ENCODE measurements around the gene C20orf144. TPM values are rescaled to one million over a fixed set of nuclear protein-coding genes. Genes with fewer than 3 reads are reported as not detected.

C20orf144 gene
- total and polyA plus RNA-seq, 9 of the 15 experiments (the other 6 are each of a cell fraction or from before 2014, with no cell fraction given): 0.04 to 0.23 (median 0.11) TPM; not detected in 2

DNA sequence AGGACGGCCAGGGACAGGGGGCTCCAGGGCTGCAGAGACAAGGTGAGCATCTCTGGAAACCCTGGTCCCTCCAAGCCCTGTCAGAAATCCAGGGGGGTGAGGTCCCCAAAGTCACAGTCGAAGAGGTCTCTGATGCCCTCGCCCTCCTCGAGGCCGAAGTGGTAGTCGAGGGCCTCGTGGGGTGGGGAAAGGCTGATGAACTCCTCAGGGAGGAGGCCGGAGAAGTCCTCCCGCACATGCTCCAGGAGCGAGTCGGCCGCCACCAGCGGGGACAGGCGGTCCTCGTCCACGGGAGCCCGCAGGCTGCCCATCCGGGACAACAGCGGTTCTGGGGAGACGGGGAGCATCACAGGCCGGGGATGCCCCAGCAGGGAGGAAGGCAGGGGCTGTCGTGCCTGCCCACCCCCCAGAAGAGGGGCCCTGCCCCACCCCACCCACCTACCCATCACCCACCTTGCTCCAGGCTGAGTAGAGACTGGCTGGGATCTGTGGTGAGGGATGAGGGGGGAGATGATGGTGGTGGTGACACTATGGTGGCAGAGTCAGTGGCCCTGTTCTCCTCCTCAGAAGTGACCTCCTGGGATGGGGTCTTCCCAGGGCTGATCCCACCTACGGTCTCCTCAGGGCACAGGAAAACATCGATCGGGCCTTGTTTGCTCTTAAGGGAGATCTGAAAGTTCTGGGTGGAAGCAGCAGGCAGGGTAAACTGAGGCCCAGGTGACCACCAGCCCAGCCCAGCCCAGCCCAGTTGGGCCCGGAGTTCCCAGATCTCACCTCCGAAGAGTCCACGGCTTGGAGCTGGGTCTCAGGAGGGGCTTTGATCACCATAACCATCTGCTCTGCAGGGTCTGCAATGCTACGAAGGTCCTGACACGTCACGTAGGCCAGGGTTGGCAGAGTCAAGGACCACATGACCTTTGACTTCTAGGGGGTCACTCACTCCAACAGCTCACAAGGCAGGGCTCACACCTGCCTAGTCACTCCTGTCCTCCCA, 14.8 kb downstream of the C20orf144 start:
- peaks cover 17% of the 10 kb centered on the region; the same call in 1 of the 2 replicates for H4K20me1 ChIP-seq (replicated peaks; ENCODE audit: control insufficient read depth, insufficient read depth, low read length)
- in situ Hi-C loops (cut with MboI): no loop called here
- no peak for ATAC-seq
- peaks cover 56% of the 10 kb centered on the region for H3K36me3 ChIP-seq (ENCODE audit: control insufficient read depth, insufficient read depth, low read length)
- H3K4me2 ChIP-seq (ENCODE audit: insufficient read depth, low read length): no peak overlapping the region
- DNase-seq (ENCODE audit: extremely low read depth in 1 of 4, low spot score in 3 of 4): peak in 1 of 4 experiments; percentile 6
- no peak overlapping the region for H2AFZ ChIP-seq (ENCODE audit: low read depth, low read length)
- WGBS (ENCODE audit: insufficient coverage, low coverage, missing lambda C conversion rate): 92% methylated on average over 14 of the region's 31 CpGs
- peaks cover 27% of the 10 kb centered on the region for H3K79me2 ChIP-seq (ENCODE audit: control insufficient read depth, insufficient read depth, low read length)
- intact Hi-C loops (cut with micrococcal nuclease): no loop called here
- CTCF ChIA-PET (ENCODE audit: low intra/inter-chr PET ratio): no interaction called here
- no peak overlapping the region for H3K4me3 ChIP-seq
- no peak for FAIRE-seq
- H3K4me1 ChIP-seq (replicated peaks in 1 of 2; ENCODE audit: control insufficient read depth in 2 of 2, insufficient read depth in 2 of 2, low read length in 2 of 2): peaks cover 17 to 56% of the 10 kb centered on the region in 2 experiments
- no peak overlapping the region for H3K9ac ChIP-seq (ENCODE audit: insufficient read depth in 1 of 2, low read depth in 2 of 2, low read length in 2 of 2)
- no peaks in the 10 kb centered on the region for H3K27me3 ChIP-seq (ENCODE audit: control insufficient read depth in 2 of 2, insufficient read depth in 2 of 2, low read length in 2 of 2)
- TF ChIP-seq ZBTB8A (IDR thresholded peaks at IDR 0.05; ENCODE audit: partially characterized antibody) (no peak), SAFB2 (IDR thresholded peaks at IDR 0.05; ENCODE audit: borderline replicate concordance, low read depth, low read length, severe bottlenecking) (no peak), POLR2G (IDR thresholded peaks at IDR 0.05; ENCODE audit: low read depth, low read length) (peak; percentile 39; the same call in 1 of the 2 replicates), RBFOX2 (IDR thresholded peaks at IDR 0.05; ENCODE audit: low read depth, low read length) (peak; percentile 39), TCF3 (CRISPR knock-in tag; IDR thresholded peaks at IDR 0.05) (no peak), ZBED1 (IDR thresholded peaks at IDR 0.05) (no peak)
- TF ChIP-seq, protein P1, sequence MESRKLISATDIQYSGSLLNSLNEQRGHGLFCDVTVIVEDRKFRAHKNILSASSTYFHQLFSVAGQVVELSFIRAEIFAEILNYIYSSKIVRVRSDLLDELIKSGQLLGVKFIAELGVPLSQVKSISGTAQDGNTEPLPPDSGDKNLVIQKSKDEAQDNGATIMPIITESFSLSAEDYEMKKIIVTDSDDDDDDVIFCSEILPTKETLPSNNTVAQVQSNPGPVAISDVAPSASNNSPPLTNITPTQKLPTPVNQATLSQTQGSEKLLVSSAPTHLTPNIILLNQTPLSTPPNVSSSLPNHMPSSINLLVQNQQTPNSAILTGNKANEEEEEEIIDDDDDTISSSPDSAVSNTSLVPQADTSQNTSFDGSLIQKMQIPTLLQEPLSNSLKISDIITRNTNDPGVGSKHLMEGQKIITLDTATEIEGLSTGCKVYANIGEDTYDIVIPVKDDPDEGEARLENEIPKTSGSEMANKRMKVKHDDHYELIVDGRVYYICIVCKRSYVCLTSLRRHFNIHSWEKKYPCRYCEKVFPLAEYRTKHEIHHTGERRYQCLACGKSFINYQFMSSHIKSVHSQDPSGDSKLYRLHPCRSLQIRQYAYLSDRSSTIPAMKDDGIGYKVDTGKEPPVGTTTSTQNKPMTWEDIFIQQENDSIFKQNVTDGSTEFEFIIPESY (CRISPR knock-in tag; IDR thresholded peaks at IDR 0.05): peak; percentile 93
- TF ChIP-seq, protein P2, sequence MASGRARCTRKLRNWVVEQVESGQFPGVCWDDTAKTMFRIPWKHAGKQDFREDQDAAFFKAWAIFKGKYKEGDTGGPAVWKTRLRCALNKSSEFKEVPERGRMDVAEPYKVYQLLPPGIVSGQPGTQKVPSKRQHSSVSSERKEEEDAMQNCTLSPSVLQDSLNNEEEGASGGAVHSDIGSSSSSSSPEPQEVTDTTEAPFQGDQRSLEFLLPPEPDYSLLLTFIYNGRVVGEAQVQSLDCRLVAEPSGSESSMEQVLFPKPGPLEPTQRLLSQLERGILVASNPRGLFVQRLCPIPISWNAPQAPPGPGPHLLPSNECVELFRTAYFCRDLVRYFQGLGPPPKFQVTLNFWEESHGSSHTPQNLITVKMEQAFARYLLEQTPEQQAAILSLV (tag; IDR thresholded peaks at IDR 0.05): no peak
- H3K9me1 ChIP-seq (ENCODE audit: control insufficient read depth, insufficient read depth, low read length): peaks cover 3% of the 10 kb centered on the region
- POLR2A ChIA-PET: interaction anchor here (0.6 to 2.5 kb wide), 3 partner anchors 8 to 1197 kb away, joined by 4 to 15 read pairs (median 4); no protein-coding TSS in a partner anchor
- H3K9me3 ChIP-seq (replicated peaks; ENCODE audit: control insufficient read depth, insufficient read depth, low read depth, low read length): no peaks in the 10 kb centered on the region
- H3K27ac ChIP-seq (ENCODE audit: extremely low read depth, low read depth, low read length): no peak overlapping the region
- no TSS peak for BruUV-seq (replicated peaks)

All from K562 (cell line).